GM12891 (cell line): Measurements from ENCODE around the gene ABHD17B.

Source experiments
- POLR2A ChIP-seq: IDR thresholded peaks from 2 replicates; pipeline ENCODE4 v1.6.1; 2011; ENCODE audit warnings: low read depth, low read length, control low read depth
- POLR2AphosphoS5 ChIP-seq: IDR thresholded peaks from 2 replicates; pipeline ENCODE4 v1.6.1; 2011; ENCODE audit warnings: low read depth, low read length, control low read depth
- TAF1 ChIP-seq: IDR thresholded peaks from 2 replicates; pipeline ENCODE4 v1.6.1; 2011; ENCODE audit warnings: low read depth, low read length, control low read depth

DNA sequence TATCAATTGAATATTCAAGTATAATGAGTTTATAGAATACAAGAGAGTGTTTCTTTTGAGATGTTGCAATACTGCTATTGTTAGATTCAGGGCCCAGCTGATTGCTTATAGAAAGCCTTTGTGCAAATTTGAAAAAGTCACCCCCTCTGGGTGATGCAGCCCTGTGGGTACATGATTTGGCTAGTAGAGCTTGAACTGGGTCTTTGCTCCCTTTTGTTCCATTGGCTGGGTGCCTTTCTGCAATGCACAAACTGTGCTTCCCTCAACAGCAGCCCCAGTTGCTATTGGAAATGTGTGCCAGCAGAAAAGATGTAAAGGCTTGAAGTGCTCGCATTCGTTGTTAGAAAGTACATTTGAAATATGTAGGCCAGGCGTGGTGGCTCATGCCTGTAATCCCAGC is 80.8 kb downstream of the ABHD17B start:
- TF ChIP-seq POLR2AphosphoS5 (no peak), POLR2A (no peak), TAF1 (no peak)
